AG09319 (cell line): Measurements from ENCODE around the gene IL1RAP.

ENCODE experiments used
- DNase-seq: peaks from one replicate; pipeline ENCODE4 v3.0.0-alpha.2; 2010; ENCODE audit warnings: low read depth; ENCODE audit errors: extremely low read depth
- CTCF ChIP-seq: IDR thresholded peaks from 2 replicates; pipeline ENCODE4 v1.5.1; 2011; ENCODE audit warnings: low read depth, mild to moderate bottlenecking, inconsistent platforms, low read length, moderate library complexity

The IL1RAP gene

DNA sequence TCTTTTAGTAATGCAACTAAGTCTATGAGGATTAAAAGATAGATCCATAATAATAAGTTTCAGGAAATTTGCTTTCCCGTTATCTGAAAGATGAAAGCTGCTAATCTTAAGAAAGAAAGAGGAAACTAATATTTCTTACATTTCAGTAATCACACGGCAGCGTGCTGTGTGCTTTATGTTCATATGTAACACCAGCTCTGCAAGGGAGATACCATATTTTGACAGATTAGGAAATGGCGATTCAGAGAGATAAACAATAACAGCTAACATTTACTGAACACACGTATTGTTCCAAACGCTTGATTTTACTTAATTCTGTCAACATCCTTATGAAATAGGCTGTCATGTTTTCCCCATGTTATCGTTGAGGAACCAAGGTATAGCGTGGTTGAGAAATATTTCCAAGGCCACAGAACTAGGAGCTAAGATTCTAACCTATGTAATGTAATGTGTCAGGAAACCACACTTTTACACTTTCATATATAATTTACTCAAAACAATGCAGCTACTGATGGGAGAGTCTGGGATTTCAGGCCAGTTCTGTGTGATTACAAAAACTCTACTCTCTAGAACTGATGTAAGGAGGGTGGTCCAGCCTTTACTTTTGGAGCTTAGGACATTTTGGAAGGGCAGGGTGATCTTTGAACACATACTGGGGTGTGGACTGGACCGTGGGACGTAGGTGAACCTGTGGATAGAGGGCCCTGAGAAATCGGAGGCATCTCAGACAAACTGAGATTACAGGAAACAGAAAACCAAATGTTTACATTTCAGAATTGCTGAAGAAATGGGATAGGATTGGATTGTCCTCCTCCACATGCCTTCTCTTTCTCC is 100.6 kb downstream of the IL1RAP start:
- DNase-seq: no peak
- no peak for TF ChIP-seq CTCF

DNA sequence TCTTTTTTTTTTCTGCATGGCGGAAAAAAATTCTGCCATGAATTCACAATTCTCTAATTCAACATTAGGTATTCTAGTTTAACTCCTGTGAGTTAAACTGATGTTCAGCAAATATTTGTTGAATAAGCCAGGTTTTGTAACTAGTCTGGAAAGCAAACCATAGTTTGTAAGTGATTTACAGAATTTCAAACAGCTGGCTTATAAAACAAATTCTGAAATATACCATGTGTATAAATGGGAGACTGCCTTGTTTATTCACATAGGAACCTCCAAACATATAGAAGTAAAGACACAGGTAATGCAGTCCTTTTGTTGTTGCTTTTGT is 101.1 kb downstream of the IL1RAP start:
- DNase-seq: no peak

GRCh38 chr3:190615607-190616006 is 101.7 kb downstream of the IL1RAP start:
- TF ChIP-seq CTCF: no peak
- no peak for DNase-seq

More for the DNA sequence above, 101.1 kb downstream of the IL1RAP start:
- no peak for TF ChIP-seq CTCF

DNA sequence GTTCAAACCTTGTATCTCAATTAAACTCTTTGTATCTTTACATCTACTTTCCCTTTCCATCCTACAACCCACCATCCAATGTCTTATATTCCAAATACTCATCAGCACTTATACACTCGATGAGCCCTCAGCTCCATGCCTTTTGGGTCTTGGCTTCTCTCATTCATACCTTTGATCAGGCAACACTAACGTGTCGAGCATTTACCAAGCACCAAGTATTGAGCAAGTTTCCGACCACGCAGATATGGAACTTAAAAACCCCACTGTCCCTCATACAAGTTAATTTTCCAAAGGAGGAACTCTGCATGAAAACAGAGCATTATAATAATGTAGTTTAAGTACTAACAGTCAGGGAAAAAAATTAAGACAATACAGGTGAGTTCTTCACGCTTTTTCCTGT is 102.8 kb downstream of the IL1RAP start:
- no peak for TF ChIP-seq CTCF
- no peak for DNase-seq

- TF ChIP-seq CTCF: no peak
- DNase-seq: no peak
Measured at GRCh38 chr3:190617185-190617584, 103.3 kb downstream of the IL1RAP start.

GRCh38 chr3:190618330-190619030 is 104.6 kb downstream of the IL1RAP start:
- no peak for DNase-seq
- TF ChIP-seq CTCF: no peak

- no peak for TF ChIP-seq CTCF
- no peak for DNase-seq
Measured at GRCh38 chr3:190619353-190619752, 105.5 kb downstream of the IL1RAP start.
